ENCODE measurements around the gene KCNMB2. TPM values are rescaled to one million over a fixed set of nuclear protein-coding genes. Genes with fewer than 3 reads are reported as not detected.
"Not testable (repeated sequence)": the region's sequence is repeated elsewhere in the genome, so short reads cannot be mapped to it uniquely, and the experiment has no call there.

Gene KCNMB2
- total and polyA plus RNA-seq, 5 donors from 2014 or later = not detected

DNA sequence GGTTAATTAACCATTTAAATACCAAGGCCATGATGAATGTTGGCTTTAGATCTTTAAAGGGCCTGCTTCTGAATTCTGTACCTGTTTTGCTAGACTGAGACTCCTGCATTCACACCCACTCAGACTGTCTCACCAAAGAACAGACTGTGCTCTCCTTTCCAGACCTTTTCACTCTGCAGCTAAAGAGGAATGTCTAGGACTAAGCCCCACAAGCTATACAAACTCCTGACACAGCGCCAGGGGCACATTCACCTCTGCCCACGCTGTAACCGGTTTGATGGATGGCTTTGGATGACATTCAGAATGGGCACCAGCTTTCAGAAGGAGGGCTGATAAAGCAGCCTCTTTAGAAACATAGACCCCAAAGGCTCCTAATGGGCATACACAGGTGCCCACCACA is 200.1 kb downstream of the KCNMB2 start:
- Histone ChIP-seq H3K27me3 (ENCODE audit: control insufficient read depth, insufficient read depth, low read length) (no peaks in the 10 kb centered on the region), H3K27ac (ENCODE audit: insufficient read depth, low read length, poor library complexity, severe bottlenecking) (no peak overlapping the region), H3K36me3 (ENCODE audit: control insufficient read depth, insufficient read depth, low read length) (no peaks in the 10 kb centered on the region), H3K4me3 (ENCODE audit: low read depth, low read length) (no peak overlapping the region), H3K9me3 (ENCODE audit: control insufficient read depth in 2 of 2, low read length in 2 of 2) (no peaks in the 10 kb centered on the region), H3K4me1 (ENCODE audit: control insufficient read depth, insufficient read depth, low read length, poor library complexity, severe bottlenecking) (no peaks in the 10 kb centered on the region)
- H3K9me3 Mint-ChIP-seq = peaks cover 0 to 5% (median 0%) of the 10 kb centered on the region in 7 donors
- no peak overlapping the region for H3K4me3 Mint-ChIP-seq
- no peak overlapping the region for H3K27ac Mint-ChIP-seq
- ATAC-seq (ENCODE audit: low read depth in 2 of 2) = no peak
- no peaks in the 10 kb centered on the region for H3K4me1 Mint-ChIP-seq
- no peaks in the 10 kb centered on the region for H3K36me3 Mint-ChIP-seq
- H3K27me3 Mint-ChIP-seq = peaks cover 4% of the 10 kb centered on the region
- DNase-seq = no peak

DNA sequence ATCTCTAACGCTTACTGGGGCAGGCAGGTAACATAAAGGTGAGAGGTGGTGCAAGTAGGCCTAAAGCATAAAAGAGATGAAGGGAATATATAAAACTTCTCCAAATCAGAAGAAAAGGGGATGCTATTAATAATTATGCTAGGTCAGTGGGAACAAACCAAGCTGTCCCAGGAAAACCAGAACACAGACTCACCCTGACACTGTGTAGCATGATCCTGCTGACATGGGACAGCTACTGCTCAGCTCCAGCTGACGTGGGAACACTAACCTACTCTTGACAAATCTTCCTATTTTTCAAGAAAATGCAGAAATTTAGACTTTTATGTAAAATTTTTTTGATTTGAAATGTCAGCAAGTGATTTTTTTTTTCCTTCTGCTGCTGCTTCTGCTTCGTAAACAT is 203.5 kb downstream of the KCNMB2 start:
- no peak overlapping the region for H3K27ac ChIP-seq (ENCODE audit: insufficient read depth, low read length, poor library complexity, severe bottlenecking)
- Mint-ChIP-seq H3K4me3 (no peak overlapping the region), H3K36me3 (no peaks in the 10 kb centered on the region)

DNA sequence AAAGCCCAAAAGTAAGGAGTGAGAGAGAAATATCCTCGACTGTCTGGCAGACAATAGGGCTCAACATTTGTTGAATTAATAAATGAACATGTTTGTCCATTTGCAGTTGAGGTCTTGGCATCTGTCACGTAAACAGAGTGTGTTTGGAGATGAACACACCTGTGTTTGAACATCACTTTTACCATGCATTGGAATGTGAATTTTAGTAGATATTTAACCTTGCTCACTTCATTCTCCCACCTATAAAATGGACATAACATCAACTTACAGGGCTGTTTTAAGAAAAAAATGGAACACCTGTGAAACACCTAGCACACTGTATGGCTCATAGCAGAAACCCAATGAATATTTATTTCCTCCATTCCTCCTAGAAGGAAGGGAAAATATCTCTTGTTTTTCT is 204.8 kb downstream of the KCNMB2 start:
- no peak for ATAC-seq (ENCODE audit: low read depth in 2 of 2)
- no peak overlapping the region for H3K27ac ChIP-seq (ENCODE audit: insufficient read depth, low read length, poor library complexity, severe bottlenecking)
- H3K27me3 ChIP-seq (ENCODE audit: control insufficient read depth, insufficient read depth, low read length) = no peaks in the 10 kb centered on the region
- no peak for DNase-seq
- Mint-ChIP-seq H3K4me1 (no peaks in the 10 kb centered on the region), H3K36me3 (no peaks in the 10 kb centered on the region), H3K27ac (no peak overlapping the region), H3K27me3 (no peaks in the 10 kb centered on the region), H3K9me3 (peaks cover 0 to 10% (median 0%) of the 10 kb centered on the region in 7 donors), H3K4me3 (no peak overlapping the region)
- no peak overlapping the region for H3K4me3 ChIP-seq (ENCODE audit: low read depth, low read length)
- no peaks in the 10 kb centered on the region for H3K36me3 ChIP-seq (ENCODE audit: control insufficient read depth, insufficient read depth, low read length)
- no peaks in the 10 kb centered on the region for H3K9me3 ChIP-seq (ENCODE audit: control insufficient read depth in 2 of 2, low read length in 2 of 2)
- H3K4me1 ChIP-seq (ENCODE audit: control insufficient read depth, insufficient read depth, low read length, poor library complexity, severe bottlenecking) = no peaks in the 10 kb centered on the region

More for the DNA sequence above, 203.5 kb downstream of the KCNMB2 start:
- Histone ChIP-seq H3K4me3 (ENCODE audit: low read depth, low read length) (no peak overlapping the region), H3K4me1 (ENCODE audit: control insufficient read depth, insufficient read depth, low read length, poor library complexity, severe bottlenecking) (no peaks in the 10 kb centered on the region), H3K27me3 (ENCODE audit: control insufficient read depth, insufficient read depth, low read length) (no peaks in the 10 kb centered on the region), H3K36me3 (ENCODE audit: control insufficient read depth, insufficient read depth, low read length) (no peaks in the 10 kb centered on the region), H3K9me3 (ENCODE audit: control insufficient read depth in 2 of 2, low read length in 2 of 2) (no peaks in the 10 kb centered on the region)
- no peak for DNase-seq
- no peak for ATAC-seq (ENCODE audit: low read depth in 2 of 2)
- no peak overlapping the region for H3K27ac Mint-ChIP-seq
- peaks cover 0 to 8% (median 0%) of the 10 kb centered on the region in 7 donors for H3K9me3 Mint-ChIP-seq
- H3K4me1 Mint-ChIP-seq = no peaks in the 10 kb centered on the region
- no peaks in the 10 kb centered on the region for H3K27me3 Mint-ChIP-seq

DNA sequence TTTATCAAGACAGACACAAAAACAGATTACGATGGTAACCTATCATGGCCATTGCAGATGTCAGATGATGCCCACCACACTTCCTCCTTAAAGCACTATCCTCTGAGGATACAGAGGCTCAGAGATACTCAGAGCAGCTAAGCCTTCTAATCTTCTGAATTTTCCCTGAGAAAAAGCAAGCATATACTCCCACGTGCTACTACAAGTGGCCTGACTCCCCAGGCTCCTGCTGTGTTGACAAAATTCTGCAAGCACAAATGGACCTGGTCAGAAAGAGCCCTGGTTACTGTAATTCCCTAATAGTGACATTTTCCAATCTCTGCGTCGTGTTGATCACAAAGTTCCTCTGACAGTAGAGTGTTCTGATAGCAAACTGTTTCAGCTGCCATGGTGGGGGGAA is 207.1 kb downstream of the KCNMB2 start:
- H3K9me3 Mint-ChIP-seq = peaks cover 0 to 6% (median 0%) of the 10 kb centered on the region in 7 donors
- no peaks in the 10 kb centered on the region for H3K4me1 Mint-ChIP-seq
- DNase-seq (no peak), ATAC-seq (ENCODE audit: low read depth in 2 of 2) (no peak)
- no peak overlapping the region for H3K27ac Mint-ChIP-seq
- no peaks in the 10 kb centered on the region for H3K36me3 Mint-ChIP-seq
- H3K4me3 Mint-ChIP-seq = no peak overlapping the region
- Histone ChIP-seq H3K36me3 (ENCODE audit: control insufficient read depth, insufficient read depth, low read length) (no peaks in the 10 kb centered on the region), H3K4me3 (ENCODE audit: low read depth, low read length) (no peak overlapping the region), H3K4me1 (ENCODE audit: control insufficient read depth, insufficient read depth, low read length, poor library complexity, severe bottlenecking) (no peaks in the 10 kb centered on the region), H3K27ac (ENCODE audit: insufficient read depth, low read length, poor library complexity, severe bottlenecking) (no peak overlapping the region), H3K9me3 (ENCODE audit: control insufficient read depth in 2 of 2, low read length in 2 of 2) (no peaks in the 10 kb centered on the region), H3K27me3 (ENCODE audit: control insufficient read depth, insufficient read depth, low read length) (no peaks in the 10 kb centered on the region)
- H3K27me3 Mint-ChIP-seq = no peaks in the 10 kb centered on the region

DNA sequence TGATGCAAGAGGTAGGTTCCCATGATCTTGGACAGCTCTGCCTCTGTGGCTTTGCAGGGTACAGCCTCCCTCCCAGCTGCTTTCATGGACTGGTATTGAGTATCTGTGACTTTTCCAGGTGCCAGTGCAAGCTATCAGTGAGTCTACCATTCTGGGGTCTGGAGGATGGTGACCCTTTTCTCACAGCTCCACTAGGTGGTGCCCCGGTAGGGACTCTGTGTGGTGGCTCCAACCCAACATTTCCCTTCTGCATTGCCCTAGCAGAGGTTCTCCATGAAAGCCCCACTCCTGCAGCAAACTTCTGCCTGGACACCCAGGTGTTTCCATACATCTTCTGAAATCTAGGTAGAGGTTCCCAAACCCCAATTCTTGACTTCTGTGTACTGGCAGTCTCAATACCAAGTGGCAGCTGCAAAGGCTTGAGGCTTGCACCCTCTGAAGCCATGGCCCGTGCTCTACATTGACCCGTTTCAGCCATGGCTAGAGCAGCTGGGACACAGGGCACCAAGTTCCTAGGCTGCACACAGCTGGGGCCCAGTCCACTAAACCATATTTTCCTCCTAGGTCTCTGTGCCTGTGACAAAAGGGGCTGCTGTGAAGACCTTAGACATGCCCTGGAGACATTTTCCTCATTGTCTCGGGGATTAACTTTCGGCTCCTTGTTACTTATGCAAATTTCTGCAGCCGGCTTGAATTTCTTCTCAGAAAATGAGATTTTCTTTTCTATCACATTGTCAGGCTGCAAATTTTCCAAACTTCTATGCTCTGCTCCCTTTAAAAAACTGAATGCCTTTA is 209.8 kb downstream of the KCNMB2 start:
- H3K4me3 Mint-ChIP-seq; ATAC-seq (ENCODE audit: low read depth in 2 of 2); H3K4me3 ChIP-seq (ENCODE audit: low read depth, low read length); H3K27me3 ChIP-seq (ENCODE audit: control insufficient read depth, insufficient read depth, low read length); H3K27me3 Mint-ChIP-seq; H3K9me3 Mint-ChIP-seq; H3K4me1 Mint-ChIP-seq; H3K36me3 ChIP-seq (ENCODE audit: control insufficient read depth, insufficient read depth, low read length); DNase-seq; H3K36me3 Mint-ChIP-seq; H3K27ac Mint-ChIP-seq; H3K4me1 ChIP-seq (ENCODE audit: control insufficient read depth, insufficient read depth, low read length, poor library complexity, severe bottlenecking); H3K9me3 ChIP-seq (ENCODE audit: control insufficient read depth in 2 of 2, low read length in 2 of 2); H3K27ac ChIP-seq (ENCODE audit: insufficient read depth, low read length, poor library complexity, severe bottlenecking): not testable (repeated sequence)

DNA sequence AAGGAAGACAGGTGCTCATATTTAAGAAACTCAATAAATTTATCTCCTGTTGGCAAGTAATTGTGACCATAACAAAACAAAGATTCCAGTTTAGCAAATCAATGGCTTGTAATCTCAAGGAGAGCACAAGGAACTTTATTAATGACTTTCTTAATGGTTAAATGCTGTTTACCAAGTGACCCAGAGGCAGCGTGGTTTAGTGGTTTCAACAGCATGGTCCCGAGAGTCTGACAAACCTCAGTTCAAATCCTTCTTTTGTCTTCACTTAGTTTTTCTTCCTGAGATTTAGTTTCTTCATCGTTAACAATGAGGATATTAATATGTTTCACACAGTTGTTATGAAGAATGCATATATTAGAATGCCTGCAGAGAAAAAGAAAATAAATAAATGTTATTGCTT is 212.6 kb downstream of the KCNMB2 start:
- DNase-seq (no peak), ATAC-seq (ENCODE audit: low read depth in 2 of 2) (no peak)
- no peak overlapping the region for H3K4me3 ChIP-seq (ENCODE audit: low read depth, low read length)
- Mint-ChIP-seq H3K4me3 (no peak overlapping the region), H3K27me3 (no peaks in the 10 kb centered on the region), H3K9me3 (peaks cover 0 to 4% (median 0%) of the 10 kb centered on the region in 7 donors), H3K36me3 (no peaks in the 10 kb centered on the region), H3K4me1 (no peaks in the 10 kb centered on the region), H3K27ac (no peak overlapping the region)
- H3K4me1 ChIP-seq (ENCODE audit: control insufficient read depth, insufficient read depth, low read length, poor library complexity, severe bottlenecking) = no peaks in the 10 kb centered on the region
- no peak overlapping the region for H3K27ac ChIP-seq (ENCODE audit: insufficient read depth, low read length, poor library complexity, severe bottlenecking)
- H3K9me3 ChIP-seq (ENCODE audit: control insufficient read depth in 2 of 2, low read length in 2 of 2) = no peaks in the 10 kb centered on the region
- no peaks in the 10 kb centered on the region for H3K36me3 ChIP-seq (ENCODE audit: control insufficient read depth, insufficient read depth, low read length)
- no peaks in the 10 kb centered on the region for H3K27me3 ChIP-seq (ENCODE audit: control insufficient read depth, insufficient read depth, low read length)

DNA sequence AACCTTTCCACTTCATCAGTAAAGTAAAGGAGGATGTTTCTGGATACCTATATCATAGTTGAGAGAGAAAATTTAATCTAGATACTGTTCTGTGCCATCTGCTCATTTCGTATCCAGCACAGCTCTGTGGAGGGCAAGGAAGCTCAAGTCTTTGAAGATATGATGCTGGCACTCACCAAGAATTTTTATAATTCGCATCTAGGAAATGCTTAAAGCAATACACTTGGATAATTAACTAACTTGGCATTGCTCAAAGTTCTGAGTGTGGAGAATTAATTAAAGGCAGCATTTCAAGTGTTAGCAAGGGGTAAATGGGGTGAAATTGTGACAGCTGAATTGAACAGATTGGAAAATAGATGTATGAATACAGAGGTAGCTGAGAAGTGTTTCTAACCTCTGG is 213.2 kb downstream of the KCNMB2 start:
- Mint-ChIP-seq H3K36me3 (no peaks in the 10 kb centered on the region), H3K27ac (peak overlapping the region in 1 of 3 donors; percentile 16), H3K9me3 (peaks cover 0 to 4% (median 0%) of the 10 kb centered on the region in 7 donors), H3K4me3 (no peak overlapping the region), H3K27me3 (no peaks in the 10 kb centered on the region), H3K4me1 (no peaks in the 10 kb centered on the region)
- H3K9me3 ChIP-seq (ENCODE audit: control insufficient read depth in 2 of 2, low read length in 2 of 2) = peaks cover 0 to under 1% of the 10 kb centered on the region in 2 experiments
- no peak for DNase-seq
- no peak for ATAC-seq (ENCODE audit: low read depth in 2 of 2)
- H3K4me3 ChIP-seq (ENCODE audit: low read depth, low read length) = no peak overlapping the region
- H3K27ac ChIP-seq (ENCODE audit: insufficient read depth, low read length, poor library complexity, severe bottlenecking) = no peak overlapping the region
- no peaks in the 10 kb centered on the region for H3K4me1 ChIP-seq (ENCODE audit: control insufficient read depth, insufficient read depth, low read length, poor library complexity, severe bottlenecking)
- H3K27me3 ChIP-seq (ENCODE audit: control insufficient read depth, insufficient read depth, low read length) = no peaks in the 10 kb centered on the region
- no peaks in the 10 kb centered on the region for H3K36me3 ChIP-seq (ENCODE audit: control insufficient read depth, insufficient read depth, low read length)

DNA sequence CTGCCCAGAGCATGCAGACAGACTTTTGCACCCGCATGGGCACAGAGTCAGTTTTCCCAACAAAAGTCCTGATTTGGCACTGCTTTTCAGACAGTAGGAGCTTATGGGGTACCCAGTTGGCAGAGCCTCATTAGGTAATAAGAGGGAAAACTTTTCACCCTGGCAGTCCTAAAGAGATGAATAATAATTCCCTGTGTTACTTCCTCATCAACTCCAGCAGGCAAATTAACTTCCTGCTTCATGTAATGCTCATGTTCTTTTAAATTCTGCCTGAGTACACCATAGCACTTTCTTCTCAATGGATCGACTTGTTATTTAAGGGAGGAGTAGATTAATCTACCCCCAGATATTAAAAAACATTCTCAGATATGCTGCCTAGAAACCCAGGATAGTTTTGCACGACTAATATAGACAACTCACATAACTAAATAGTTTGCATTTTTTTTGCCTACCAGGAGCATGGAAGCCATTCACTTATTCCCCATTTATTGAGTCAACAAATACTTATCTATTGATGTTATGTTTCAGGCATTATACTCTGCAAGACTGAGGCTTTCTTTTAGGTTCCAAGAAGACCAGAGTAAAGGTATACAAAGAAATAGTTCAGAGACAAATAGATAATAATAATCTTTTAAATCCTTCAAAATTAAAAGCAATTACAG is 214.5 kb downstream of the KCNMB2 start:
- peaks cover 0 to 1% of the 10 kb centered on the region in 2 experiments for H3K9me3 ChIP-seq (ENCODE audit: control insufficient read depth in 2 of 2, low read length in 2 of 2)
- peaks cover 0 to 4% (median 0%) of the 10 kb centered on the region in 7 donors for H3K9me3 Mint-ChIP-seq

More for the DNA sequence above, 214.5 kb downstream of the KCNMB2 start:
- H3K36me3 Mint-ChIP-seq = no peaks in the 10 kb centered on the region
- Histone ChIP-seq H3K4me1 (ENCODE audit: control insufficient read depth, insufficient read depth, low read length, poor library complexity, severe bottlenecking) (no peaks in the 10 kb centered on the region), H3K4me3 (ENCODE audit: low read depth, low read length) (no peak overlapping the region), H3K27ac (ENCODE audit: insufficient read depth, low read length, poor library complexity, severe bottlenecking) (no peak overlapping the region), H3K27me3 (ENCODE audit: control insufficient read depth, insufficient read depth, low read length) (no peaks in the 10 kb centered on the region), H3K36me3 (ENCODE audit: control insufficient read depth, insufficient read depth, low read length) (no peaks in the 10 kb centered on the region)
- no peak for ATAC-seq (ENCODE audit: low read depth in 2 of 2)
- no peak overlapping the region for H3K4me3 Mint-ChIP-seq
- DNase-seq = no peak
- H3K4me1 Mint-ChIP-seq = no peaks in the 10 kb centered on the region
- no peak overlapping the region for H3K27ac Mint-ChIP-seq
- H3K27me3 Mint-ChIP-seq = no peaks in the 10 kb centered on the region

Measured in CD4-positive, CD25-positive, alpha-beta regulatory T cell (primary cell).